GM12878 (cell line): ENCODE data around the gene LMTK3. TPM values are rescaled to one million over a fixed set of nuclear protein-coding genes. Genes with fewer than 3 reads are reported as not detected.

ENCODE experiments used
- ATAC-seq: fragments of 200-7000 bp; cut with Tn5 transposase; 3 replicates; pipeline ENCODE4 v1.9.1; 2020; ENCODE audit warnings: mild to moderate bottlenecking, moderate library complexity
- BruUV-seq: library from RNA; stranded (reverse); fragments of 400-500 nt; replicated peaks from 2 replicates; lab custom pipeline; 2021; lab: Mats Ljungman, UMichigan
- CTCF ChIA-PET: fragments of 300-600 bp; sonication (Branson Sonifier 250); formaldehyde crosslinking; extraction: SDS; loops from one replicate; lab custom pipeline; 2021; ENCODE audit warnings: inconsistent platforms; lab: Yijun Ruan, JAX
- POLR2A ChIA-PET: fragments of 350-600 bp; formaldehyde crosslinking; extraction: SDS; loops from one replicate; lab custom pipeline; 2021; ENCODE audit warnings: inconsistent platforms; lab: Charles Lee
- RAD21 ChIA-PET: fragments of 300-600 bp; sonication (Branson Sonifier 250); formaldehyde crosslinking; loops from one replicate; lab custom pipeline; 2023; ENCODE audit warnings: antibody characterized with exemption; ENCODE audit not compliant: unreplicated experiment; lab: Charles Lee
- SMC1A ChIA-PET: fragments of 300-600 bp; sonication (Branson Sonifier 250); formaldehyde crosslinking; loops from one replicate; lab custom pipeline; 2023; ENCODE audit not compliant: unreplicated experiment, uncharacterized antibody; lab: Charles Lee
- DNase-seq: peaks from one replicate; pipeline ENCODE4 v3.0.0-alpha.2; 2011; ENCODE audit warnings: low read depth, low spot score
- FAIRE-seq: peaks from 3 replicates; lab custom pipeline; 2011; peaks lifted over from hg19 to GRCh38; lab: Jason Lieb, UNC
- H2AFZ ChIP-seq: 2 replicates; pipeline ENCODE4 v1.6.0; 2011; ENCODE audit warnings: low read depth, low read length, control low read depth; ENCODE audit not compliant: control insufficient read depth
- H3K27ac ChIP-seq: 2 replicates; pipeline ENCODE4 v1.5.1; 2011; ENCODE audit warnings: control low read depth; ENCODE audit not compliant: control insufficient read depth, insufficient read depth
- H3K27me3 ChIP-seq, 2 experiments: replicated peaks in 1 of 2; 2 replicates each; pipeline versions ENCODE4 v1.6.0 to v1.6.1; 2011; ENCODE audit warnings: low read length in 1 of 2; ENCODE audit not compliant: control insufficient read depth in 2 of 2, insufficient read depth in 2 of 2
- H3K36me3 ChIP-seq, 2 experiments: 2 replicates each; pipeline ENCODE4 v1.5.1; 2011; ENCODE audit warnings: low read length in 1 of 2; ENCODE audit not compliant: control insufficient read depth in 2 of 2, insufficient read depth in 2 of 2
- H3K4me1 ChIP-seq: 2 replicates; pipeline ENCODE4 v1.6.1; 2011; ENCODE audit warnings: mild to moderate bottlenecking, low read length, moderate library complexity, mixed read lengths; ENCODE audit not compliant: control insufficient read depth, insufficient read depth
- H3K4me2 ChIP-seq: 2 replicates; pipeline ENCODE4 v1.6.0; 2011; ENCODE audit warnings: control low read depth; ENCODE audit not compliant: control insufficient read depth, insufficient read depth
- H3K4me3 ChIP-seq: fragments of 200-600 bp; sonication (generic); 2 replicates; pipeline ENCODE4 v1.5.1; 2016
- H3K79me2 ChIP-seq: 2 replicates; pipeline ENCODE4 v1.6.0; 2011; ENCODE audit warnings: low read length; ENCODE audit not compliant: control insufficient read depth, insufficient read depth
- H3K9ac ChIP-seq: 2 replicates; pipeline ENCODE4 v1.8.0; 2011; ENCODE audit warnings: low read length, control low read depth, mixed read lengths; ENCODE audit not compliant: control insufficient read depth, insufficient read depth
- H3K9me3 ChIP-seq: replicated peaks from 3 replicates; pipeline ENCODE4 v1.5.1; 2011; ENCODE audit warnings: mild to moderate bottlenecking, low read length; ENCODE audit not compliant: control insufficient read depth, insufficient read depth
- H4K20me1 ChIP-seq: 2 replicates; pipeline ENCODE4 v1.6.0; 2011; ENCODE audit not compliant: control insufficient read depth, insufficient read depth
- CEBPB ChIP-seq, 2 experiments: fragments of 150-350 bp in 1 of 2; IDR thresholded peaks; 2 replicates each; pipeline ENCODE4 v1.6.1; 2012 to 2014; ENCODE audit warnings: low read depth in 2 of 2, low read length in 2 of 2, borderline replicate concordance in 1 of 2, inconsistent platforms in 1 of 2
- FOXK2 ChIP-seq: fragments of 450-650 bp; IDR thresholded peaks from 2 replicates; pipeline ENCODE4 v1.6.1; 2017; ENCODE audit warnings: mild to moderate bottlenecking, moderate library complexity
- HDGF ChIP-seq: fragments of 450-650 bp; IDR thresholded peaks from 2 replicates; pipeline ENCODE4 v1.6.1; 2016; ENCODE audit warnings: antibody characterized with exemption
- KAT2A ChIP-seq: conservative IDR thresholded peaks from 2 replicates; pipeline ENCODE4 v1.6.1; 2011; ENCODE audit warnings: low read depth, low read length; ENCODE audit not compliant: control insufficient read depth
- LARP7 ChIP-seq: fragments of 450-650 bp; IDR thresholded peaks from 2 replicates; pipeline ENCODE4 v1.6.1; 2017; ENCODE audit warnings: mild to moderate bottlenecking
- MXI1 ChIP-seq: fragments of 150-350 bp; IDR thresholded peaks from 2 replicates; pipeline ENCODE4 v1.6.1; 2011; ENCODE audit warnings: low read depth, mild to moderate bottlenecking, inconsistent platforms, low read length, improper control_type of control experiment
- PML ChIP-seq: IDR thresholded peaks from 2 replicates; pipeline ENCODE4 v1.6.1; 2012; ENCODE audit warnings: low read length, inconsistent platforms
- RB1 ChIP-seq: fragments of 450-650 bp; formaldehyde crosslinking; IDR thresholded peaks from 2 replicates; pipeline ENCODE4 v1.6.1; 2017; ENCODE audit warnings: mild to moderate bottlenecking, borderline replicate concordance
- RCOR1 ChIP-seq: conservative IDR thresholded peaks from 2 replicates; pipeline ENCODE4 v1.6.1; 2012; ENCODE audit warnings: low read depth, low read length, improper control_type of control experiment
- SMAD1 ChIP-seq: fragments of 450-650 bp; IDR thresholded peaks from 2 replicates; pipeline ENCODE4 v1.6.1; 2018; ENCODE audit warnings: mild to moderate bottlenecking, low read depth; ENCODE audit not compliant: partially characterized antibody
- SP1 ChIP-seq: IDR thresholded peaks from one replicate; pipeline ENCODE4 v1.6.1; 2011; ENCODE audit warnings: low read depth, low read length
- SREBF1 ChIP-seq: IDR thresholded peaks from 2 replicates; pipeline ENCODE4 v1.6.1; 2012; ENCODE audit warnings: mild to moderate bottlenecking, low read length
- SUPT20H ChIP-seq: IDR thresholded peaks from 2 replicates; pipeline ENCODE4 v1.6.1; 2011; ENCODE audit warnings: low read depth, mild to moderate bottlenecking, low read length, moderate library complexity, borderline replicate concordance; ENCODE audit not compliant: control insufficient read depth
- ZNF24 ChIP-seq: fragments of 450-650 bp; IDR thresholded peaks from 2 replicates; pipeline ENCODE4 v1.6.1; 2017; ENCODE audit warnings: antibody characterized with exemption, mild to moderate bottlenecking
- WGBS: methylation state at CpG from one replicate; pipeline ENCODE4 v1.1.6; 2016; ENCODE audit warnings: low lambda C conversion rate; ENCODE audit not compliant: insufficient replicate concordance, insufficient coverage; ENCODE audit errors: missing lambda C conversion rate; 5-methylcytosine and 5-hydroxymethylcytosine counted together
- in situ Hi-C: fragments of 300-500 bp; cut with MboI; formaldehyde crosslinking; loops from 9 replicates; pipeline ENCODE4 v1.14.3; 2018; ENCODE audit warnings: mixed read lengths
- intact Hi-C: fragments of 100-400 bp; cut with micrococcal nuclease; formaldehyde crosslinking; loops from one replicate; pipeline ENCODE4 v1.14.2; 2022; ENCODE audit not compliant: unreplicated experiment
- polyA plus RNA-seq, 11 experiments: library from polyadenylated mRNA; depleted of rRNA in 4 of 11; unstranded in 6 of 11; stranded (reverse) in 5 of 11; fragments of >200 nt; fragmentation: Nextera tagmentation in 4 of 11; fragmentation: Illumina TruSeq in 1 of 11; extraction: Ambion mirVana in 4 of 11; extraction: Trizol in 1 of 11; gene quantifications; 1 replicate in 1 of 11; 2 replicates in 10 of 11; pipeline versions ENCODE4 v1.2.1 to v1.2.3, GENCODE V29; 2011 to 2016; ENCODE audit warnings: inconsistent platforms in 2 of 11, missing spikeins in 2 of 11, low read depth in 1 of 11
- total RNA-seq, 4 experiments: library from RNA; depleted of rRNA in 3 of 4; stranded (reverse); fragments of >200 nt in 3 of 4; fragmentation: Illumina TruSeq in 1 of 4; extraction: Trizol in 1 of 4; gene quantifications; 2 replicates each; pipeline versions ENCODE4 v1.2.1 to v1.2.3, GENCODE V29; 2013 to 2021
- TF ChIP-seq, protein P1 (sequence below): IDR thresholded peaks from 2 replicates; pipeline ENCODE4 v1.6.1; 2011; ENCODE audit warnings: borderline replicate concordance, low read depth, mild to moderate bottlenecking, moderate library complexity, mixed read lengths, low read length; ENCODE audit not compliant: insufficient read depth; ENCODE audit errors: extremely low read length
- TF ChIP-seq, protein P2 (sequence below): IDR thresholded peaks from 2 replicates; pipeline ENCODE4 v1.6.1; 2012; ENCODE audit warnings: mild to moderate bottlenecking, low read depth, low read length
- TF ChIP-seq, protein P3 (sequence below): IDR thresholded peaks from 2 replicates; pipeline ENCODE4 v1.6.1; 2012; ENCODE audit warnings: low read depth, low read length, improper control_type of control experiment
- TF ChIP-seq, protein P4 (sequence below): fragments of 150-350 bp; IDR thresholded peaks from 2 replicates; pipeline ENCODE4 v1.6.1; 2014; ENCODE audit warnings: mild to moderate bottlenecking, low read depth, low read length

LMTK3 gene
- total and polyA plus RNA-seq, 10 of the 15 experiments (the other 5 are each of a cell fraction or from before 2014, with no cell fraction given), result under 0.01 to 0.28 (median 0.04) TPM; not detected in 3

DNA sequence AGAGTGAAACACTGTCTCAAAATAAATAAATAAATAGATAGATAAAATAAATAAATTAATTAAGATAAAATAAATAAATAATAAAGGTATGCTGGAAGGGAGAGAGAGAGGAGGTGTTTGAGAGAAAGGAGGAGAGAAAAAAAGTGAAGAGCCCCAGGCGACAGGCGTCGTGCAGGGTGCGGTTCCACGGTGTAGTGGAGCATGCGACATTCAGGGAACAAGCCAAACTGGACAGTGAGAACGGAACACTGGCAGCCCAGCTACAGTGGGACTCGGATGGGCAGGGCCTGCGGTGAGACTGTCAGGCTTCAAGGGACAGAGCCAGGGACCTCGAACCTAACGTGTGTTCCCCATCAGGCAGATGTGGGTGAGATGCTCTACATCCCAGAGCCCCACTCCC, 49.8 kb upstream of the LMTK3 start:
- BruUV-seq, result no TSS peak
- no peak for ATAC-seq
- H3K27me3 ChIP-seq, result no peaks in the 10 kb centered on the region
- intact Hi-C loops, result no loop called here
- no peak overlapping the region for H3K4me2 ChIP-seq
- H3K27ac ChIP-seq, result no peak overlapping the region
- ChIA-PET POLR2A (no interaction called here), RAD21 (no interaction called here), CTCF (no interaction called here), SMC1A (no interaction called here)
- WGBS, result 90% methylated on average over 11 of the region's 11 CpGs
- no peaks in the 10 kb centered on the region for H3K79me2 ChIP-seq
- in situ Hi-C loops, result loop anchor here (25.0 kb wide), 1 partner anchor 699 kb away; the partner anchor contains the start of gene TPRX2
- no peak overlapping the region for H2AFZ ChIP-seq
- DNase-seq, result no peak
- no peak overlapping the region for H3K4me3 ChIP-seq
- H3K36me3 ChIP-seq, result no peaks in the 10 kb centered on the region
- no peak for FAIRE-seq
- TF ChIP-seq FOXK2 (no peak), HDGF (no peak), RCOR1 (no peak), KAT2A (no peak), CEBPB (IDR thresholded peaks at IDR 0.05; ENCODE audit: borderline replicate concordance in 1 of 2, low read depth in 2 of 2, low read length in 2 of 2) (no peak), SUPT20H (no peak), LARP7 (no peak), SMAD1 (no peak), RB1 (no peak), SREBF1 (no peak), MXI1 (no peak), PML (no peak), SP1 (no peak), ZNF24 (no peak)
- TF ChIP-seq, protein P1, sequence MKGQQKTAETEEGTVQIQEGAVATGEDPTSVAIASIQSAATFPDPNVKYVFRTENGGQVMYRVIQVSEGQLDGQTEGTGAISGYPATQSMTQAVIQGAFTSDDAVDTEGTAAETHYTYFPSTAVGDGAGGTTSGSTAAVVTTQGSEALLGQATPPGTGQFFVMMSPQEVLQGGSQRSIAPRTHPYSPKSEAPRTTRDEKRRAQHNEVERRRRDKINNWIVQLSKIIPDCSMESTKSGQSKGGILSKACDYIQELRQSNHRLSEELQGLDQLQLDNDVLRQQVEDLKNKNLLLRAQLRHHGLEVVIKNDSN, result no peak
- TF ChIP-seq, protein P2, sequence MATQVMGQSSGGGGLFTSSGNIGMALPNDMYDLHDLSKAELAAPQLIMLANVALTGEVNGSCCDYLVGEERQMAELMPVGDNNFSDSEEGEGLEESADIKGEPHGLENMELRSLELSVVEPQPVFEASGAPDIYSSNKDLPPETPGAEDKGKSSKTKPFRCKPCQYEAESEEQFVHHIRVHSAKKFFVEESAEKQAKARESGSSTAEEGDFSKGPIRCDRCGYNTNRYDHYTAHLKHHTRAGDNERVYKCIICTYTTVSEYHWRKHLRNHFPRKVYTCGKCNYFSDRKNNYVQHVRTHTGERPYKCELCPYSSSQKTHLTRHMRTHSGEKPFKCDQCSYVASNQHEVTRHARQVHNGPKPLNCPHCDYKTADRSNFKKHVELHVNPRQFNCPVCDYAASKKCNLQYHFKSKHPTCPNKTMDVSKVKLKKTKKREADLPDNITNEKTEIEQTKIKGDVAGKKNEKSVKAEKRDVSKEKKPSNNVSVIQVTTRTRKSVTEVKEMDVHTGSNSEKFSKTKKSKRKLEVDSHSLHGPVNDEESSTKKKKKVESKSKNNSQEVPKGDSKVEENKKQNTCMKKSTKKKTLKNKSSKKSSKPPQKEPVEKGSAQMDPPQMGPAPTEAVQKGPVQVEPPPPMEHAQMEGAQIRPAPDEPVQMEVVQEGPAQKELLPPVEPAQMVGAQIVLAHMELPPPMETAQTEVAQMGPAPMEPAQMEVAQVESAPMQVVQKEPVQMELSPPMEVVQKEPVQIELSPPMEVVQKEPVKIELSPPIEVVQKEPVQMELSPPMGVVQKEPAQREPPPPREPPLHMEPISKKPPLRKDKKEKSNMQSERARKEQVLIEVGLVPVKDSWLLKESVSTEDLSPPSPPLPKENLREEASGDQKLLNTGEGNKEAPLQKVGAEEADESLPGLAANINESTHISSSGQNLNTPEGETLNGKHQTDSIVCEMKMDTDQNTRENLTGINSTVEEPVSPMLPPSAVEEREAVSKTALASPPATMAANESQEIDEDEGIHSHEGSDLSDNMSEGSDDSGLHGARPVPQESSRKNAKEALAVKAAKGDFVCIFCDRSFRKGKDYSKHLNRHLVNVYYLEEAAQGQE, result no peak
- TF ChIP-seq, protein P3, sequence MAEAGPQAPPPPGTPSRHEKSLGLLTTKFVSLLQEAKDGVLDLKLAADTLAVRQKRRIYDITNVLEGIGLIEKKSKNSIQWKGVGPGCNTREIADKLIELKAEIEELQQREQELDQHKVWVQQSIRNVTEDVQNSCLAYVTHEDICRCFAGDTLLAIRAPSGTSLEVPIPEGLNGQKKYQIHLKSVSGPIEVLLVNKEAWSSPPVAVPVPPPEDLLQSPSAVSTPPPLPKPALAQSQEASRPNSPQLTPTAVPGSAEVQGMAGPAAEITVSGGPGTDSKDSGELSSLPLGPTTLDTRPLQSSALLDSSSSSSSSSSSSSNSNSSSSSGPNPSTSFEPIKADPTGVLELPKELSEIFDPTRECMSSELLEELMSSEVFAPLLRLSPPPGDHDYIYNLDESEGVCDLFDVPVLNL, result no peak
- TF ChIP-seq, protein P4, sequence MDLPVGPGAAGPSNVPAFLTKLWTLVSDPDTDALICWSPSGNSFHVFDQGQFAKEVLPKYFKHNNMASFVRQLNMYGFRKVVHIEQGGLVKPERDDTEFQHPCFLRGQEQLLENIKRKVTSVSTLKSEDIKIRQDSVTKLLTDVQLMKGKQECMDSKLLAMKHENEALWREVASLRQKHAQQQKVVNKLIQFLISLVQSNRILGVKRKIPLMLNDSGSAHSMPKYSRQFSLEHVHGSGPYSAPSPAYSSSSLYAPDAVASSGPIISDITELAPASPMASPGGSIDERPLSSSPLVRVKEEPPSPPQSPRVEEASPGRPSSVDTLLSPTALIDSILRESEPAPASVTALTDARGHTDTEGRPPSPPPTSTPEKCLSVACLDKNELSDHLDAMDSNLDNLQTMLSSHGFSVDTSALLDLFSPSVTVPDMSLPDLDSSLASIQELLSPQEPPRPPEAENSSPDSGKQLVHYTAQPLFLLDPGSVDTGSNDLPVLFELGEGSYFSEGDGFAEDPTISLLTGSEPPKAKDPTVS, result no peak
- no peaks in the 10 kb centered on the region for H4K20me1 ChIP-seq
- no peaks in the 10 kb centered on the region for H3K4me1 ChIP-seq
- no peaks in the 10 kb centered on the region for H3K9me3 ChIP-seq
- H3K9ac ChIP-seq, result no peak overlapping the region
